IMR-90 (cell line): Measurements from ENCODE around the gene TTC23. TPM values are rescaled to one million over a fixed set of nuclear protein-coding genes. Genes with fewer than 3 reads are reported as not detected.

Experiments
- ATAC-seq: fragments of 200-7000 bp; cut with Tn5 transposase; 2 replicates; pipeline ENCODE4 v1.9.1; 2020; ENCODE audit warnings: low read depth, mild to moderate bottlenecking, moderate library complexity
- BruUV-seq: library from RNA; stranded (reverse); fragments of 400-500 nt; replicated peaks from 2 replicates; lab custom pipeline; 2021; lab: Mats Ljungman, UMichigan
- CTCF ChIA-PET: fragments of 300-600 bp; formaldehyde crosslinking; extraction: SDS; loops from one replicate; lab custom pipeline; 2021; ENCODE audit warnings: antibody characterized with exemption; lab: Yijun Ruan, JAX
- POLR2A ChIA-PET: fragments of 300-600 bp; sonication (Branson Sonifier 250); formaldehyde crosslinking; loops from one replicate; lab custom pipeline; 2022; ENCODE audit warnings: antibody characterized with exemption; ENCODE audit not compliant: unreplicated experiment; lab: Charles Lee
- DNase-seq: peaks from one replicate; pipeline ENCODE4 v3.0.0; 2013
- H2AFZ ChIP-seq: replicated peaks from 2 replicates; pipeline ENCODE3; 2013; ENCODE audit warnings: low read length, mild to moderate bottlenecking; ENCODE audit not compliant: poor library complexity
- H2AK5ac ChIP-seq: 2 replicates; pipeline ENCODE4 v1.6.1; 2013; ENCODE audit warnings: low read depth, low read length, inconsistent platforms
- H2AK9ac ChIP-seq: replicated peaks from 2 replicates; pipeline ENCODE3; 2013; ENCODE audit warnings: mild to moderate bottlenecking, low read depth, low read length, moderate library complexity; ENCODE audit not compliant: poor library complexity
- H2BK120ac ChIP-seq: 2 replicates; pipeline ENCODE4 v1.6.1; 2013; ENCODE audit warnings: low read depth, low read length, inconsistent platforms
- H2BK15ac ChIP-seq: 3 replicates; pipeline ENCODE4 v1.6.1; 2013; ENCODE audit warnings: low read depth, low read length, inconsistent platforms
- H2BK20ac ChIP-seq: 2 replicates; pipeline ENCODE4 v1.6.1; 2013; ENCODE audit warnings: low read depth, mild to moderate bottlenecking, inconsistent platforms, low read length, moderate library complexity
- H2BK5ac ChIP-seq: 2 replicates; pipeline ENCODE4 v1.6.1; 2013; ENCODE audit warnings: mild to moderate bottlenecking, low read depth, low read length, inconsistent platforms; ENCODE audit not compliant: poor library complexity, severe bottlenecking
- H3K14ac ChIP-seq: replicated peaks from 2 replicates; pipeline ENCODE4 v1.6.1; 2013; ENCODE audit warnings: low read depth, low read length, inconsistent platforms
- H3K18ac ChIP-seq: 2 replicates; pipeline ENCODE4 v1.6.1; 2013; ENCODE audit warnings: low read depth, low read length, control low read depth
- H3K23ac ChIP-seq: 2 replicates; pipeline ENCODE4 v1.6.1; 2013; ENCODE audit warnings: low read depth, low read length, inconsistent platforms
- H3K27ac ChIP-seq: 2 replicates; pipeline ENCODE4 v1.5.1; 2013; ENCODE audit warnings: mild to moderate bottlenecking, control low read depth, low read length; ENCODE audit not compliant: insufficient read depth
- H3K27me3 ChIP-seq: 2 replicates; pipeline ENCODE4 v1.6.1; 2013; ENCODE audit warnings: low read length; ENCODE audit not compliant: control insufficient read depth, insufficient read depth
- H3K36me3 ChIP-seq: 2 replicates; pipeline ENCODE4 v1.6.1; 2013; ENCODE audit warnings: low read length, mixed read lengths; ENCODE audit not compliant: control insufficient read depth, insufficient read depth
- H3K4ac ChIP-seq: 2 replicates; pipeline ENCODE4 v1.6.1; 2013; ENCODE audit warnings: low read depth, low read length, inconsistent platforms
- H3K4me1 ChIP-seq: 2 replicates; pipeline ENCODE4 v1.6.1; 2013; ENCODE audit warnings: low read length, mixed read lengths; ENCODE audit not compliant: control insufficient read depth, insufficient read depth
- H3K4me2 ChIP-seq: 2 replicates; pipeline ENCODE4 v1.6.1; 2013; ENCODE audit warnings: low read depth, mild to moderate bottlenecking, control low read depth, low read length, moderate library complexity
- H3K4me3 ChIP-seq: 2 replicates; pipeline ENCODE4 v1.5.1; 2013; ENCODE audit warnings: low read depth, mild to moderate bottlenecking, control low read depth, low read length, moderate library complexity; ENCODE audit not compliant: insufficient read depth
- H3K56ac ChIP-seq: 2 replicates; pipeline ENCODE4 v1.6.1; 2013; ENCODE audit warnings: low read length, inconsistent platforms; ENCODE audit not compliant: insufficient read depth; ENCODE audit errors: extremely low read depth
- H3K79me1 ChIP-seq, 2 experiments: 2 replicates each; pipeline ENCODE4 v1.6.1; 2013; ENCODE audit warnings: low read length in 2 of 2, inconsistent platforms in 1 of 2, low read depth in 1 of 2
- H3K9ac ChIP-seq: 2 replicates; pipeline ENCODE4 v1.6.1; 2013; ENCODE audit warnings: low read depth, low read length, control low read depth
- H3K9me1 ChIP-seq: 2 replicates; pipeline ENCODE4 v1.6.1; 2013; ENCODE audit warnings: low read length, inconsistent platforms; ENCODE audit not compliant: insufficient read depth
- H3K9me3 ChIP-seq: 2 replicates; pipeline ENCODE4 v1.6.1; 2013; ENCODE audit warnings: low read length; ENCODE audit not compliant: control insufficient read depth, insufficient read depth
- H4K20me1 ChIP-seq: 2 replicates; pipeline ENCODE4 v1.6.1; 2013; ENCODE audit warnings: low read length, inconsistent platforms; ENCODE audit not compliant: insufficient read depth
- H4K5ac ChIP-seq: 2 replicates; pipeline ENCODE4 v1.6.1; 2013; ENCODE audit warnings: mild to moderate bottlenecking, low read depth, low read length, control low read depth
- H4K8ac ChIP-seq, 2 experiments: 2 replicates each; pipeline ENCODE4 v1.6.1; 2013; ENCODE audit warnings: low read depth in 2 of 2, low read length in 2 of 2, control low read depth in 1 of 2, inconsistent platforms in 1 of 2
- H4K91ac ChIP-seq: 2 replicates; pipeline ENCODE4 v1.6.1; 2013; ENCODE audit warnings: low read depth, low read length, inconsistent platforms; ENCODE audit not compliant: insufficient read depth
- CHD1 ChIP-seq: IDR thresholded peaks from 2 replicates; pipeline ENCODE4 v1.6.1; 2012; ENCODE audit warnings: low read depth, low read length, improper control_type of control experiment
- MAFK ChIP-seq: IDR thresholded peaks from 2 replicates; pipeline ENCODE4 v1.6.1; 2012; ENCODE audit warnings: low read depth, low read length, improper control_type of control experiment
- MXI1 ChIP-seq: IDR thresholded peaks from 2 replicates; pipeline ENCODE4 v1.6.1; 2012; ENCODE audit warnings: low read depth, mild to moderate bottlenecking, low read length, moderate library complexity, borderline replicate concordance
- POLR2A ChIP-seq: IDR thresholded peaks from 2 replicates; pipeline ENCODE4 v1.6.1; 2012; ENCODE audit warnings: mild to moderate bottlenecking, low read depth, low read length
- RCOR1 ChIP-seq: IDR thresholded peaks from 2 replicates; pipeline ENCODE4 v1.6.1; 2012; ENCODE audit warnings: mild to moderate bottlenecking, low read length, improper control_type of control experiment; ENCODE audit not compliant: insufficient replicate concordance
- WGBS, 2 experiments: methylation state at CpG; one replicate each; pipeline versions ENCODE4 v1.1.5 to v1.1.7; 2013; ENCODE audit warnings: missing lambda C conversion rate in 2 of 2; ENCODE audit not compliant: insufficient read length in 1 of 2; ENCODE audit errors: extremely low coverage in 2 of 2; 5-methylcytosine and 5-hydroxymethylcytosine counted together
- dilution Hi-C: fragments of 300-500 bp; cut with HindIII; formaldehyde crosslinking; loops from one replicate; pipeline ENCODE4 v1.14.3; 2018; ENCODE audit warnings: low sequenced_read_pairs; ENCODE audit not compliant: unreplicated experiment
- in situ Hi-C: fragments of 300-500 bp; cut with MboI; formaldehyde crosslinking; loops from 3 replicates; pipeline ENCODE4 v1.14.3; 2019; ENCODE audit warnings: low sequenced_read_pairs, inconsistent platforms, mixed read lengths
- intact Hi-C: fragments of 100-400 bp; cut with micrococcal nuclease; formaldehyde crosslinking; loops from 2 replicates; pipeline ENCODE4 v1.10.0; 2022
- polyA plus RNA-seq, 3 experiments: library from polyadenylated mRNA; depleted of rRNA; stranded (reverse); fragments of >200 nt; gene quantifications; 2 replicates each; pipeline ENCODE4 v1.2.3, GENCODE V29; 2012; ENCODE audit warnings: low replicate concordance in 1 of 3
- total RNA-seq: library from RNA; depleted of rRNA; stranded (reverse); fragments of >200 nt; gene quantifications from 2 replicates; pipeline ENCODE4 v1.2.3, GENCODE V29; 2012

The TTC23 gene
- total and polyA plus RNA-seq, 2 of the 4 experiments (the other 2 are of a cell fraction) = 7.8 to 29.8 TPM

- Histone ChIP-seq H4K20me1 (peaks cover 5% of the 10 kb centered on the region; the same call in 1 of the 2 replicates), H3K27ac (no peak overlapping the region), H3K4me2 (no peak overlapping the region), H3K56ac (no peak overlapping the region), H3K79me1 (no peaks in the 10 kb centered on the region; a peak in 2 of 4 replicates), H3K18ac (no peak overlapping the region), H2AFZ (no peak overlapping the region), H3K9ac (no peak overlapping the region), H3K23ac (no peak overlapping the region), H3K4ac (no peak overlapping the region), H2AK9ac (no peak overlapping the region), H3K14ac (no peak overlapping the region), H2BK120ac (no peak overlapping the region), H2BK20ac (no peak overlapping the region), H4K8ac (no peak overlapping the region), H3K9me1 (0 out of 2 replicates have a peak, but pooled peaks cover 3% of the 10 kb centered on the region), H3K36me3 (0 out of 2 replicates have a peak, but pooled peaks cover 1% of the 10 kb centered on the region), H2BK5ac (no peak overlapping the region), H2AK5ac (no peak overlapping the region), H2BK15ac (no peak overlapping the region), H3K9me3 (no peaks in the 10 kb centered on the region), H3K4me3 (no peak overlapping the region), H4K91ac (no peak overlapping the region), H3K27me3 (no peaks in the 10 kb centered on the region), H3K4me1 (no peaks in the 10 kb centered on the region), H4K5ac (no peak overlapping the region)
- TF ChIP-seq RCOR1 (no peak), MAFK (no peak), MXI1 (no peak), CHD1 (no peak), POLR2A (no peak)
- WGBS, 2 experiments = no CpG with 5 or more reads among the region's 2 CpGs
- dilution Hi-C loops (loop anchor here (25.0 kb wide), 1 partner anchor 97 kb away; the partner anchor contains the start of gene SYNM), intact Hi-C loops (no loop called here), in situ Hi-C loops (loop anchor here (25.0 kb wide), 1 partner anchor 772 kb away; no protein-coding TSS in a partner anchor)
- ChIA-PET POLR2A (no interaction called here), CTCF (no interaction called here)
- no peak for DNase-seq
- BruUV-seq = no TSS peak
- no peak for ATAC-seq
Observed at GRCh38 chr15:99209326-99209725, 40.1 kb downstream of the TTC23 start.
